ENCODE measurements around the gene CNDP2. TPM values are rescaled to one million over a fixed set of nuclear protein-coding genes. Genes with fewer than 3 reads are reported as not detected.

The CNDP2 gene
- total RNA-seq, 1 experiment from 2014 or later = 310 TPM

DNA sequence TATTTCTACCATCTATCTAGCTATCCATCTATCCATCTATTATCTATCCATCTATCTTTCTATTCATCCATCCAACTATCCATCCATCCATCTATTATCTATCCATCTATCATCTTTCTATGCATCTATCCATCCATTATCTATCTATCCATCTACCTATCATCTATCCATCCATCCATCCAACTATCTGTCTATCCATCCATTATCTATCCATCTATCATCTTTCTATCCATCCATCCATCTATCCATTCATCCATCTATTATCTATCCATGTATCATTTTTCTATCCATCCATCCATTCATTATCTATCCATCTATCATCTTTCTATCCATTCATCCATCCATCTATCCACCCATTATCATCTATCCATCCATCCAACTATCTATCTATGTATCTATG, 76.9 kb downstream of the CNDP2 start:
- in situ Hi-C loops (cut with HindIII; ENCODE audit: low pct_unique_long_range_greater_than_20kb, low sequenced_read_pairs) = no loop called here
- Histone ChIP-seq H3K4me1 (ENCODE audit: control insufficient read depth, insufficient read depth, low read length) (no peaks in the 10 kb centered on the region), H3K4me3 (ENCODE audit: low read depth in 2 of 2, low read length in 2 of 2) (no peak overlapping the region), H3K27me3 (ENCODE audit: control insufficient read depth, insufficient read depth, low read length) (peaks cover 26% of the 10 kb centered on the region), H3K27ac (ENCODE audit: low read length) (no peak overlapping the region), H3K36me3 (ENCODE audit: control insufficient read depth, insufficient read depth, low read length) (no peaks in the 10 kb centered on the region), H3K9me3 (ENCODE audit: control insufficient read depth, insufficient read depth, low read depth, low read length) (no peaks in the 10 kb centered on the region)
- TF ChIP-seq POLR2AphosphoS5 (IDR thresholded peaks at IDR 0.05; ENCODE audit: low read depth, low read length) (no peak), SIN3A (IDR thresholded peaks at IDR 0.05; ENCODE audit: borderline replicate concordance, insufficient read depth, low read depth, low read length) (no peak), TCF7L2 (IDR thresholded peaks at IDR 0.05; ENCODE audit: low read depth, low read length) (no peak)
- TF ChIP-seq, protein P1, sequence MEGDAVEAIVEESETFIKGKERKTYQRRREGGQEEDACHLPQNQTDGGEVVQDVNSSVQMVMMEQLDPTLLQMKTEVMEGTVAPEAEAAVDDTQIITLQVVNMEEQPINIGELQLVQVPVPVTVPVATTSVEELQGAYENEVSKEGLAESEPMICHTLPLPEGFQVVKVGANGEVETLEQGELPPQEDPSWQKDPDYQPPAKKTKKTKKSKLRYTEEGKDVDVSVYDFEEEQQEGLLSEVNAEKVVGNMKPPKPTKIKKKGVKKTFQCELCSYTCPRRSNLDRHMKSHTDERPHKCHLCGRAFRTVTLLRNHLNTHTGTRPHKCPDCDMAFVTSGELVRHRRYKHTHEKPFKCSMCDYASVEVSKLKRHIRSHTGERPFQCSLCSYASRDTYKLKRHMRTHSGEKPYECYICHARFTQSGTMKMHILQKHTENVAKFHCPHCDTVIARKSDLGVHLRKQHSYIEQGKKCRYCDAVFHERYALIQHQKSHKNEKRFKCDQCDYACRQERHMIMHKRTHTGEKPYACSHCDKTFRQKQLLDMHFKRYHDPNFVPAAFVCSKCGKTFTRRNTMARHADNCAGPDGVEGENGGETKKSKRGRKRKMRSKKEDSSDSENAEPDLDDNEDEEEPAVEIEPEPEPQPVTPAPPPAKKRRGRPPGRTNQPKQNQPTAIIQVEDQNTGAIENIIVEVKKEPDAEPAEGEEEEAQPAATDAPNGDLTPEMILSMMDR (IDR thresholded peaks at IDR 0.05) = no peak
- TF ChIP-seq, protein P2, sequence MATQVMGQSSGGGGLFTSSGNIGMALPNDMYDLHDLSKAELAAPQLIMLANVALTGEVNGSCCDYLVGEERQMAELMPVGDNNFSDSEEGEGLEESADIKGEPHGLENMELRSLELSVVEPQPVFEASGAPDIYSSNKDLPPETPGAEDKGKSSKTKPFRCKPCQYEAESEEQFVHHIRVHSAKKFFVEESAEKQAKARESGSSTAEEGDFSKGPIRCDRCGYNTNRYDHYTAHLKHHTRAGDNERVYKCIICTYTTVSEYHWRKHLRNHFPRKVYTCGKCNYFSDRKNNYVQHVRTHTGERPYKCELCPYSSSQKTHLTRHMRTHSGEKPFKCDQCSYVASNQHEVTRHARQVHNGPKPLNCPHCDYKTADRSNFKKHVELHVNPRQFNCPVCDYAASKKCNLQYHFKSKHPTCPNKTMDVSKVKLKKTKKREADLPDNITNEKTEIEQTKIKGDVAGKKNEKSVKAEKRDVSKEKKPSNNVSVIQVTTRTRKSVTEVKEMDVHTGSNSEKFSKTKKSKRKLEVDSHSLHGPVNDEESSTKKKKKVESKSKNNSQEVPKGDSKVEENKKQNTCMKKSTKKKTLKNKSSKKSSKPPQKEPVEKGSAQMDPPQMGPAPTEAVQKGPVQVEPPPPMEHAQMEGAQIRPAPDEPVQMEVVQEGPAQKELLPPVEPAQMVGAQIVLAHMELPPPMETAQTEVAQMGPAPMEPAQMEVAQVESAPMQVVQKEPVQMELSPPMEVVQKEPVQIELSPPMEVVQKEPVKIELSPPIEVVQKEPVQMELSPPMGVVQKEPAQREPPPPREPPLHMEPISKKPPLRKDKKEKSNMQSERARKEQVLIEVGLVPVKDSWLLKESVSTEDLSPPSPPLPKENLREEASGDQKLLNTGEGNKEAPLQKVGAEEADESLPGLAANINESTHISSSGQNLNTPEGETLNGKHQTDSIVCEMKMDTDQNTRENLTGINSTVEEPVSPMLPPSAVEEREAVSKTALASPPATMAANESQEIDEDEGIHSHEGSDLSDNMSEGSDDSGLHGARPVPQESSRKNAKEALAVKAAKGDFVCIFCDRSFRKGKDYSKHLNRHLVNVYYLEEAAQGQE (IDR thresholded peaks at IDR 0.05; ENCODE audit: insufficient read depth in 1 of 2, low read depth in 2 of 2, low read length in 1 of 2) = no peak
- intact Hi-C loops (cut with micrococcal nuclease; ENCODE audit: unreplicated experiment) = no loop called here
- ChIA-PET POLR2A (no interaction called here), CTCF (no interaction called here)
- no peak for DNase-seq (ENCODE audit: low read depth, low spot score)
- no TSS peak for BruUV-seq (replicated peaks)
- no peak for ATAC-seq

Other genes with a start within 250 kb of the CNDP2 start
- gene CYB5A, start 204.4 kb upstream of the CNDP2 start, total RNA-seq (2021; ENCODE audit: unreplicated experiment) = 51.3 TPM
- gene C18orf63, start 180.5 kb upstream of the CNDP2 start, total RNA-seq (2021; ENCODE audit: unreplicated experiment) = not detected
- gene DIPK1C, start 39.1 kb upstream of the CNDP2 start, total RNA-seq (2021; ENCODE audit: unreplicated experiment) = 0.26 TPM
- gene CNDP1, start 38.1 kb downstream of the CNDP2 start, total RNA-seq (2021; ENCODE audit: unreplicated experiment) = not detected
- gene ZNF407, start 101.5 kb downstream of the CNDP2 start, total RNA-seq (2021; ENCODE audit: unreplicated experiment) = 16.8 TPM

Data from Panc1 (cell line).